HepG2 (cell line): Measurements from ENCODE around the gene LPO. TPM values are rescaled to one million over a fixed set of nuclear protein-coding genes. Genes with fewer than 3 reads are reported as not detected.

Experiments used
- FOXO4 ChIP-seq: sonication (generic); formaldehyde crosslinking; conservative IDR thresholded peaks from 2 replicates; pipeline ENCODE4 v1.8.1; 2023; ENCODE audit warnings: missing genetic modification reagents
- GFI1 ChIP-seq: sonication (generic); formaldehyde crosslinking; IDR thresholded peaks from 2 replicates; pipeline ENCODE4 v1.5.0; 2020; ENCODE audit warnings: missing genetic modification reagents, mild to moderate bottlenecking, borderline replicate concordance
- HIVEP1 ChIP-seq: sonication (generic); formaldehyde crosslinking; IDR thresholded peaks from 2 replicates; pipeline ENCODE4 v1.4.0; 2020; ENCODE audit warnings: mild to moderate bottlenecking, missing genetic modification reagents
- HMG20B ChIP-seq: conservative IDR thresholded peaks from 2 replicates; pipeline ENCODE4 v1.6.1; 2016; ENCODE audit warnings: missing genetic modification reagents, missing compliant biosample characterization
- KDM5B ChIP-seq: sonication (generic); formaldehyde crosslinking; IDR thresholded peaks from 2 replicates; pipeline ENCODE4 v1.4.0; 2020; ENCODE audit warnings: missing genetic modification reagents, mild to moderate bottlenecking, borderline replicate concordance
- MYNN ChIP-seq: sonication (generic); formaldehyde crosslinking; IDR thresholded peaks from 2 replicates; pipeline ENCODE4 v1.4.0; 2020; ENCODE audit warnings: mild to moderate bottlenecking, low read depth, missing genetic modification reagents
- MZF1 ChIP-seq: sonication (generic); formaldehyde crosslinking; IDR thresholded peaks from 2 replicates; pipeline ENCODE4 v1.8.1; 2023; ENCODE audit warnings: mild to moderate bottlenecking, missing genetic modification reagents, borderline replicate concordance
- PHB2 ChIP-seq: fragments of 450-650 bp; IDR thresholded peaks from 2 replicates; pipeline ENCODE4 v1.6.1; 2018; ENCODE audit not compliant: partially characterized antibody
- SMARCC2 ChIP-seq: fragments of 450-650 bp; IDR thresholded peaks from 2 replicates; pipeline ENCODE4 v1.6.1; 2017; ENCODE audit warnings: antibody characterized with exemption, mild to moderate bottlenecking
- TAF1 ChIP-seq: sonication (generic); formaldehyde crosslinking; IDR thresholded peaks from 2 replicates; pipeline ENCODE4 v1.4.0; 2020; ENCODE audit warnings: missing genetic modification reagents
- THAP8 ChIP-seq: sonication (generic); formaldehyde crosslinking; IDR thresholded peaks from 2 replicates; pipeline ENCODE4 v1.5.1; 2020; ENCODE audit warnings: missing genetic modification reagents, mild to moderate bottlenecking, borderline replicate concordance
- TIGD3 ChIP-seq: sonication (generic); formaldehyde crosslinking; IDR thresholded peaks from 2 replicates; pipeline ENCODE4 v1.5.1; 2020; ENCODE audit warnings: mild to moderate bottlenecking, missing genetic modification reagents, borderline replicate concordance
- ZC3H13 ChIP-seq: sonication (generic); formaldehyde crosslinking; IDR thresholded peaks from 2 replicates; pipeline ENCODE4 v1.8.1; 2023; ENCODE audit warnings: mild to moderate bottlenecking, missing genetic modification reagents, moderate library complexity
- ZNF121 ChIP-seq: sonication (generic); formaldehyde crosslinking; IDR thresholded peaks from 2 replicates; pipeline ENCODE4 v1.5.0; 2020; ENCODE audit warnings: mild to moderate bottlenecking, missing genetic modification reagents
- ZNF337 ChIP-seq: sonication (generic); formaldehyde crosslinking; IDR thresholded peaks from 2 replicates; pipeline ENCODE4 v1.5.1; 2020; ENCODE audit warnings: missing genetic modification reagents, low read depth, mild to moderate bottlenecking, borderline replicate concordance
- ZNF382 ChIP-seq: sonication (generic); formaldehyde crosslinking; IDR thresholded peaks from 2 replicates; pipeline ENCODE4 v1.5.0; 2020; ENCODE audit warnings: missing genetic modification reagents, mild to moderate bottlenecking, borderline replicate concordance
- ZNF468 ChIP-seq: sonication (generic); formaldehyde crosslinking; IDR thresholded peaks from 2 replicates; pipeline ENCODE4 v1.8.0; 2022; ENCODE audit warnings: mild to moderate bottlenecking, moderate library complexity, missing genetic modification reagents
- ZNF577 ChIP-seq: sonication (generic); formaldehyde crosslinking; IDR thresholded peaks from 2 replicates; pipeline ENCODE4 v1.4.0; 2020; ENCODE audit warnings: mild to moderate bottlenecking, low read depth, missing genetic modification reagents, borderline replicate concordance
- polyA plus RNA-seq, 8 experiments: library from polyadenylated mRNA; depleted of rRNA in 3 of 8; stranded (reverse) in 7 of 8; unstranded in 1 of 8; fragments of >200 nt; fragmentation: Illumina TruSeq in 4 of 8; extraction: Trizol in 4 of 8; gene quantifications; 2 replicates each; pipeline versions ENCODE4 v1.2.1 to v1.2.3, GENCODE V29; 2011 to 2016; ENCODE audit warnings: low read depth in 4 of 8, missing spikeins in 1 of 8, mixed read lengths in 1 of 8; ENCODE audit not compliant: insufficient read depth in 1 of 8
- total RNA-seq, 5 experiments: library from RNA; depleted of rRNA; stranded (reverse); fragments of >200 nt; fragmentation: Illumina TruSeq; extraction: Trizol; gene quantifications; 2 replicates each; pipeline ENCODE4 v1.2.3, GENCODE V29; 2016; ENCODE audit warnings: low read depth in 1 of 5
- TF ChIP-seq, protein P1 (sequence below): sonication (generic); formaldehyde crosslinking; IDR thresholded peaks from 2 replicates; pipeline ENCODE4 v1.5.0; 2020; ENCODE audit warnings: mild to moderate bottlenecking, missing genetic modification reagents
- TF ChIP-seq, protein P2 (sequence below): sonication (generic); formaldehyde crosslinking; conservative IDR thresholded peaks from 2 replicates; pipeline ENCODE4 v1.8.0; 2022; ENCODE audit warnings: missing genetic modification reagents

The LPO gene
- total and polyA plus RNA-seq, 2 of the 13 experiments (the other 11 are each of a cell fraction or from before 2014, with no cell fraction given), result not detected

- peak; percentile 89; the same call in 1 of the 2 replicates for TF ChIP-seq ZNF468
- TF ChIP-seq SMARCC2, result no peak
- TF ChIP-seq KDM5B (CRISPR knock-in tag), result peak; percentile 98
- TF ChIP-seq ZNF337 (CRISPR knock-in tag), result no peak
- peak; percentile 93; the same call in 1 of the 2 replicates for TF ChIP-seq MZF1 (CRISPR knock-in tag)
- no peak for TF ChIP-seq ZNF382 (CRISPR knock-in tag)
- TF ChIP-seq ZNF121, result no peak
- no peak for TF ChIP-seq FOXO4 (CRISPR knock-in tag)
- TF ChIP-seq, protein P1, sequence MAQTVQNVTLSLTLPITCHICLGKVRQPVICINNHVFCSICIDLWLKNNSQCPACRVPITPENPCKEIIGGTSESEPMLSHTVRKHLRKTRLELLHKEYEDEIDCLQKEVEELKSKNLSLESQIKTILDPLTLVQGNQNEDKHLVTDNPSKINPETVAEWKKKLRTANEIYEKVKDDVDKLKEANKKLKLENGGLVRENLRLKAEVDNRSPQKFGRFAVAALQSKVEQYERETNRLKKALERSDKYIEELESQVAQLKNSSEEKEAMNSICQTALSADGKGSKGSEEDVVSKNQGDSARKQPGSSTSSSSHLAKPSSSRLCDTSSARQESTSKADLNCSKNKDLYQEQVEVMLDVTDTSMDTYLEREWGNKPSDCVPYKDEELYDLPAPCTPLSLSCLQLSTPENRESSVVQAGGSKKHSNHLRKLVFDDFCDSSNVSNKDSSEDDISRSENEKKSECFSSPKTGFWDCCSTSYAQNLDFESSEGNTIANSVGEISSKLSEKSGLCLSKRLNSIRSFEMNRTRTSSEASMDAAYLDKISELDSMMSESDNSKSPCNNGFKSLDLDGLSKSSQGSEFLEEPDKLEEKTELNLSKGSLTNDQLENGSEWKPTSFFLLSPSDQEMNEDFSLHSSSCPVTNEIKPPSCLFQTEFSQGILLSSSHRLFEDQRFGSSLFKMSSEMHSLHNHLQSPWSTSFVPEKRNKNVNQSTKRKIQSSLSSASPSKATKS (CRISPR knock-in tag), result no peak
- TF ChIP-seq TAF1 (CRISPR knock-in tag), result no peak
- no peak for TF ChIP-seq MYNN (CRISPR knock-in tag)
- 0 out of 2 replicates have a peak, but pooled peaks have one; percentile 17 for TF ChIP-seq HMG20B (CRISPR knock-in tag)
- TF ChIP-seq, protein P2, sequence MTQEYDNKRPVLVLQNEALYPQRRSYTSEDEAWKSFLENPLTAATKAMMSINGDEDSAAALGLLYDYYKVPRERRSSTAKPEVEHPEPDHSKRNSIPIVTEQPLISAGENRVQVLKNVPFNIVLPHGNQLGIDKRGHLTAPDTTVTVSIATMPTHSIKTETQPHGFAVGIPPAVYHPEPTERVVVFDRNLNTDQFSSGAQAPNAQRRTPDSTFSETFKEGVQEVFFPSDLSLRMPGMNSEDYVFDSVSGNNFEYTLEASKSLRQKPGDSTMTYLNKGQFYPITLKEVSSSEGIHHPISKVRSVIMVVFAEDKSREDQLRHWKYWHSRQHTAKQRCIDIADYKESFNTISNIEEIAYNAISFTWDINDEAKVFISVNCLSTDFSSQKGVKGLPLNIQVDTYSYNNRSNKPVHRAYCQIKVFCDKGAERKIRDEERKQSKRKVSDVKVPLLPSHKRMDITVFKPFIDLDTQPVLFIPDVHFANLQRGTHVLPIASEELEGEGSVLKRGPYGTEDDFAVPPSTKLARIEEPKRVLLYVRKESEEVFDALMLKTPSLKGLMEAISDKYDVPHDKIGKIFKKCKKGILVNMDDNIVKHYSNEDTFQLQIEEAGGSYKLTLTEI (CRISPR knock-in tag), result no peak
- TF ChIP-seq PHB2, result no peak
- peak; percentile 15; the same call in 1 of the 2 replicates for TF ChIP-seq ZC3H13 (CRISPR knock-in tag)
- TF ChIP-seq GFI1 (CRISPR knock-in tag), result peak; percentile 68; the same call in 1 of the 2 replicates
- peak; percentile 33; the same call in 1 of the 2 replicates for TF ChIP-seq THAP8
- peak; percentile 51; the same call in 1 of the 2 replicates for TF ChIP-seq HIVEP1 (CRISPR knock-in tag)
- 0 out of 2 replicates have a peak, but pooled peaks have one; percentile 41 for TF ChIP-seq TIGD3 (CRISPR knock-in tag)
- no peak for TF ChIP-seq ZNF577 (CRISPR knock-in tag)
Measured at GRCh38 chr17:58249270-58250133, 11.1 kb downstream of the LPO start (continued).
